CD4-positive, CD25-positive, alpha-beta regulatory T cell (primary cell): ENCODE data around the gene PNPLA7. TPM values are rescaled to one million over a fixed set of nuclear protein-coding genes. Genes with fewer than 3 reads are reported as not detected.

Source experiments
- ATAC-seq, 2 donors: fragments of 150-1000 bp; cut with Tn5 transposase; one replicate each; pipeline ENCODE4 v1.10.0; 2021; ENCODE audit warnings: low read depth in 2 of 2, moderate number of reproducible peaks in 2 of 2, moderate library complexity in 1 of 2
- DNase-seq, 3 donors: peaks; one replicate each; pipeline versions ENCODE4 v3.0.0 to v3.0.0-alpha.2; 2012 to 2022; ENCODE audit warnings: mixed read lengths in 1 of 3
- H3K27ac ChIP-seq: one replicate; pipeline ENCODE4 v1.7.0; 2013; ENCODE audit warnings: mild to moderate bottlenecking, low read length; ENCODE audit not compliant: insufficient read depth, poor library complexity, severe bottlenecking
- H3K27me3 ChIP-seq: one replicate; pipeline ENCODE4 v1.7.0; 2013; ENCODE audit warnings: low read length; ENCODE audit not compliant: control insufficient read depth, insufficient read depth
- H3K36me3 ChIP-seq: one replicate; pipeline ENCODE4 v1.7.0; 2013; ENCODE audit warnings: mild to moderate bottlenecking, low read length, moderate library complexity; ENCODE audit not compliant: control insufficient read depth, insufficient read depth
- H3K4me1 ChIP-seq: 2 replicates; pipeline ENCODE4 v1.7.0; 2013; ENCODE audit warnings: mild to moderate bottlenecking, low read length; ENCODE audit not compliant: insufficient read depth, control insufficient read depth, poor library complexity, severe bottlenecking
- H3K4me3 ChIP-seq: one replicate; pipeline ENCODE4 v1.7.0; 2013; ENCODE audit warnings: low read depth, mild to moderate bottlenecking, low read length, moderate library complexity
- H3K9me3 ChIP-seq, 2 experiments: 1 replicate in 1 of 2; 2 replicates in 1 of 2; pipeline ENCODE4 v1.7.0; 2013; ENCODE audit warnings: low read length in 2 of 2, mild to moderate bottlenecking in 1 of 2, moderate library complexity in 1 of 2; ENCODE audit not compliant: control insufficient read depth in 2 of 2
- H3K27ac Mint-ChIP-seq, 3 donors: one replicate each; pipeline ENCODE4 v1.8.0; 2020 to 2022; ENCODE audit warnings: mild to moderate bottlenecking in 3 of 3, mixed read lengths in 3 of 3, moderate library complexity in 2 of 3
- H3K27me3 Mint-ChIP-seq: one replicate; pipeline ENCODE4 v1.8.0; 2022; ENCODE audit warnings: mild to moderate bottlenecking, mixed read lengths
- H3K36me3 Mint-ChIP-seq: one replicate; pipeline ENCODE4 v1.8.0; 2020; ENCODE audit warnings: mixed read lengths
- H3K4me1 Mint-ChIP-seq, 4 donors: one replicate each; pipeline ENCODE4 v1.8.0; 2020 to 2022; ENCODE audit warnings: mixed read lengths in 4 of 4, mild to moderate bottlenecking in 1 of 4
- H3K4me3 Mint-ChIP-seq, 4 donors: one replicate each; pipeline ENCODE4 v1.8.0; 2020 to 2022; ENCODE audit warnings: mild to moderate bottlenecking in 4 of 4, mixed read lengths in 4 of 4, moderate library complexity in 3 of 4
- H3K9me3 Mint-ChIP-seq, 7 donors: one replicate each; pipeline ENCODE4 v1.8.0; 2020 to 2022; ENCODE audit warnings: mixed read lengths in 7 of 7, mild to moderate bottlenecking in 3 of 7, moderate library complexity in 2 of 7
- polyA plus RNA-seq, 4 donors: library from polyadenylated mRNA; unstranded; fragments of 300-500 nt; fragmentation: Illumina TruSeq; gene quantifications; one replicate each; pipeline ENCODE4 v1.2.3, GENCODE V29; 2021
- total RNA-seq: library from RNA; stranded (reverse); gene quantifications from one replicate; pipeline ENCODE4 v1.2.3, GENCODE V29; 2022

The PNPLA7 gene
- total and polyA plus RNA-seq, 5 donors from 2014 or later, result 1.4 to 12.4 (median 1.8) TPM

GRCh38 chr9:137436761-137437600, 113.2 kb downstream of the PNPLA7 start:
- Mint-ChIP-seq H3K27ac (no peak overlapping the region), H3K4me3 (no peak overlapping the region), H3K9me3 (peaks cover 0 to 1% (median 0%) of the 10 kb centered on the region in 7 donors), H3K36me3 (no peaks in the 10 kb centered on the region), H3K4me1 (peaks cover 0 to 6% (median 2%) of the 10 kb centered on the region in 4 donors), H3K27me3 (peaks cover 7% of the 10 kb centered on the region)
- H3K9me3 ChIP-seq, result no peaks in the 10 kb centered on the region
- ATAC-seq (no peak), DNase-seq (no peak)
- peaks cover 11% of the 10 kb centered on the region for H3K4me1 ChIP-seq
- no peak overlapping the region for H3K27ac ChIP-seq
- H3K4me3 ChIP-seq, result no peak overlapping the region
- H3K36me3 ChIP-seq, result no peaks in the 10 kb centered on the region
- peaks cover 2% of the 10 kb centered on the region for H3K27me3 ChIP-seq

GRCh38 chr9:137435980-137436760, 114.0 kb downstream of the PNPLA7 start:
- no peak for DNase-seq
- no peak overlapping the region for H3K27ac Mint-ChIP-seq
- H3K36me3 ChIP-seq, result no peaks in the 10 kb centered on the region
- H3K4me1 ChIP-seq, result peaks cover 4% of the 10 kb centered on the region
- ATAC-seq, result no peak
- H3K9me3 ChIP-seq, result no peaks in the 10 kb centered on the region
- peaks cover 4% of the 10 kb centered on the region for H3K27me3 Mint-ChIP-seq
- H3K9me3 Mint-ChIP-seq, result no peaks in the 10 kb centered on the region
- no peaks in the 10 kb centered on the region for H3K27me3 ChIP-seq
- no peaks in the 10 kb centered on the region for H3K36me3 Mint-ChIP-seq
- H3K4me3 ChIP-seq, result no peak overlapping the region
- no peak overlapping the region for H3K27ac ChIP-seq
- no peak overlapping the region for H3K4me3 Mint-ChIP-seq
- peaks cover 0 to 3% (median 0%) of the 10 kb centered on the region in 4 donors for H3K4me1 Mint-ChIP-seq

DNA sequence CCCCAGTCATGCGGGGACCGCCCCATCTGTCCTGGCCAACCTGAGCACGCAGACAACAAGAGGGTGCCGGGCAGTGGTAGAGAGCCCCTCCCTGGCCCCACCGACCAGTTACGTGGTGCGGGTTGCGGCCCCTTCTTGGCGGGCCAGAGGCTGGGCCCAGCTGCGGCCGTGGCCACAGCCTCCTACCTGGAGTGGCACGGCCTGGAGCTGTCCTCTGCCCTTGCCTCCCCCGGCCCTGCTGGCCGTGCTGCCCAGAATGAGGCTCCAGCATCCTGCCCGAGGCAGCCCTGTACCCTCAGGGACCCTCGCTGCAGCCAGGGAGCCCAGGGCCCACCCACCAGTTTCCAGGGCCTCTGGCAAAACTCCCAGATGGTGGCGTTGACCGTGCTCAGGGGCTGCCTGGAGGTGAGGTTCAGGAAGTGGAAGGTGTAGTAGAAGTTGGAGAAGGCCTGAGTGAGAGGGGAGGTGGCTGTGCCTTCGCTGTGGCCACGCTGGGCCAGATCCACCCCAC, 114.8 kb downstream of the PNPLA7 start:
- Mint-ChIP-seq H3K9me3 (no peaks in the 10 kb centered on the region), H3K27me3 (peaks cover 4% of the 10 kb centered on the region), H3K36me3 (no peaks in the 10 kb centered on the region), H3K4me1 (peaks cover 0 to 3% (median 0%) of the 10 kb centered on the region in 4 donors), H3K4me3 (no peak overlapping the region), H3K27ac (no peak overlapping the region)
- H3K27me3 ChIP-seq, result no peaks in the 10 kb centered on the region
- DNase-seq (no peak), ATAC-seq (no peak)
- peaks cover 3% of the 10 kb centered on the region for H3K4me1 ChIP-seq
- H3K36me3 ChIP-seq, result no peaks in the 10 kb centered on the region
- H3K9me3 ChIP-seq, result no peaks in the 10 kb centered on the region
- no peak overlapping the region for H3K4me3 ChIP-seq
- H3K27ac ChIP-seq, result no peak overlapping the region

DNA sequence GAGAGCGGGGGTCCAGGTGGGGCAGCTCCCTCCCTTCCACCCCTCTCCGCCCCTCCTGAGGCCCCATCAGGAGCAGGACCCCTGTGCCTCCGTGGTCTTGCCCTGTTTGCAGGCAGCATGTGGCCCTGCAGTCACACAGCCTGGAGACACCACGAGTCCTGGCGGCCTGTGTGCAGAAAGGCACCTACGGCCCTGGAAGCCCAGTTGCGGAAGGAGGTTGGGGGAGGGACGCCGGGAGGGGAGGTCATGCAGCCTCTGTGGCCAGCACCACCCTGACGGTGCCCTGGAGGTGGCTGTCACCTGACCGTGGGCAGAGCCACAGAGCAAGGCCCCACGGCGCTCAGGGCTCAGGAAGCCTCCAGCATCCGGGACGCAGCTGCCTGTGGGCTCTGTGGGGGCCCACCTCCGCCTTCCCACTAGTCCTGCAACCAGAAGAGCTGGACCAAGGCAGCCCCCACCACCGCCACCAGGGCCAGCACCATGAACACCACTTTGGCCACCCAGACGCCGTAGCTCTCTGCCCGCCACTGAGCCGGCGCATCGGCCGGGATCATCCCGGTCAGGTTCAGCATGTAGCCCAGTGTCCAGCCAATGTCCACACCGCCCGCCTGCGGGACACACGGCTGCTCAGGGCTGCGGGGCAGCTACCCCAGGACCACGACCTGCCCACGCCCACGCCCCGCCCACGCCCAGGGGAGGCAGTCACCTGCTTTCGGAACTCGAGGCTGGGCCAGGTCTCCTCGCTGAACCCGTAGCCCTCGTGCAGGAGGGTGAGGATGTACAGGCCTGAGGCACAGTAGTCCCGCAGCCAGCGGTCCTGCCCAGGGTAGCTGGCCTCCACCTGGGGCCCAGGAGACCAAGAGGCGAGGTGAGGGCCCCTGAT, 115.5 kb downstream of the PNPLA7 start:
- ATAC-seq, result no peak
- no peak for DNase-seq
- Histone ChIP-seq H3K36me3 (no peaks in the 10 kb centered on the region), H3K9me3 (no peaks in the 10 kb centered on the region), H3K4me3 (no peak overlapping the region), H3K27me3 (no peaks in the 10 kb centered on the region), H3K4me1 (peaks cover 3% of the 10 kb centered on the region), H3K27ac (no peak overlapping the region)
- Mint-ChIP-seq H3K27me3 (peaks cover 4% of the 10 kb centered on the region), H3K4me3 (no peak overlapping the region), H3K9me3 (no peaks in the 10 kb centered on the region), H3K27ac (no peak overlapping the region), H3K4me1 (peaks cover 0 to 3% (median 0%) of the 10 kb centered on the region in 4 donors), H3K36me3 (no peaks in the 10 kb centered on the region)

DNA sequence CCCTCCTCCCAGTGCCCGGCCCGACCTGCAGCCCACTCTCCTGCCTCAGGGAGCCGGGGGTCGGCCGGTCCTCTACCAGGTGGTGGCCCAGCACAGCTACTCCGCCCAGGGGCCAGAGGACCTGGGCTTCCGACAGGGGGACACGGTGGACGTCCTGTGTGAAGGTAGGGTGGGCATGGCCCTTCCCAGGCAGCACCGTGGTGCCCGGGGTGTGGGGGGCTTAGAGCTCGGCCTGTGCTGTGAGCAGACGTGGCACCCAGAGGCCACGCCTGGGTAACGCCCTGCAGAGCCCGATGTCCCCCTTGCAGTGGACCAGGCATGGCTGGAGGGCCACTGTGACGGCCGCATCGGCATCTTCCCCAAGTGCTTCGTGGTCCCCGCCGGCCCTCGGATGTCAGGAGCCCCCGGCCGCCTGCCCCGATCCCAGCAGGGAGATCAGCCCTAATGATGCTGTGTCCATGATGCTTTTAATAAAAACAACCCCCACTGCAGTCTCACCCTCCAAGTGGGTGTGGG, 116.2 kb downstream of the PNPLA7 start:
- Histone ChIP-seq H3K9me3 (no peaks in the 10 kb centered on the region), H3K4me1 (peaks cover 3% of the 10 kb centered on the region), H3K27me3 (no peaks in the 10 kb centered on the region), H3K27ac (no peak overlapping the region), H3K4me3 (no peak overlapping the region), H3K36me3 (no peaks in the 10 kb centered on the region)
- Mint-ChIP-seq H3K27ac (no peak overlapping the region), H3K27me3 (no peaks in the 10 kb centered on the region), H3K4me1 (no peaks in the 10 kb centered on the region), H3K4me3 (no peak overlapping the region), H3K36me3 (no peaks in the 10 kb centered on the region), H3K9me3 (no peaks in the 10 kb centered on the region)
- DNase-seq (no peak), ATAC-seq (no peak)

GRCh38 chr9:137433349-137433915, 116.8 kb downstream of the PNPLA7 start:
- H3K9me3 Mint-ChIP-seq, result no peaks in the 10 kb centered on the region
- H3K4me1 Mint-ChIP-seq, result no peaks in the 10 kb centered on the region
- no peak overlapping the region for H3K27ac ChIP-seq
- no peaks in the 10 kb centered on the region for H3K27me3 ChIP-seq
- peaks cover 3% of the 10 kb centered on the region for H3K4me1 ChIP-seq
- H3K4me3 ChIP-seq, result no peak overlapping the region
- H3K9me3 ChIP-seq, result no peaks in the 10 kb centered on the region
- DNase-seq (no peak), ATAC-seq (no peak)
- no peak overlapping the region for H3K27ac Mint-ChIP-seq
- no peaks in the 10 kb centered on the region for H3K36me3 Mint-ChIP-seq
- H3K36me3 ChIP-seq, result no peaks in the 10 kb centered on the region
- no peaks in the 10 kb centered on the region for H3K27me3 Mint-ChIP-seq
- no peak overlapping the region for H3K4me3 Mint-ChIP-seq
